Hepatocyte (in vitro differentiated cells): ENCODE measurements around the gene ITPA. TPM values are rescaled to one million over a fixed set of nuclear protein-coding genes. Genes with fewer than 3 reads are reported as not detected.

Experiments used
- DNase-seq: peaks from one replicate; pipeline ENCODE4 v3.0.0-alpha.2; 2016; ENCODE audit warnings: low spot score
- H2AFZ ChIP-seq: fragments of 200-600 bp; sonication (generic); 2 replicates; pipeline ENCODE4 v1.6.0; 2016; ENCODE audit warnings: antibody characterized with exemption, mild to moderate bottlenecking
- H3K27ac ChIP-seq: fragments of 200-600 bp; sonication (generic); 2 replicates; pipeline ENCODE4 v1.5.1; 2016; ENCODE audit warnings: mild to moderate bottlenecking
- H3K27me3 ChIP-seq: fragments of 200-600 bp; sonication (generic); 2 replicates; pipeline ENCODE4 v1.6.1; 2016
- H3K36me3 ChIP-seq: fragments of 200-600 bp; sonication (generic); replicated peaks from 2 replicates; pipeline ENCODE4 v1.5.1; 2016; ENCODE audit warnings: low read depth; ENCODE audit not compliant: insufficient read depth
- H3K4me1 ChIP-seq: fragments of 200-600 bp; sonication (generic); 2 replicates; pipeline ENCODE4 v1.5.1; 2016; ENCODE audit warnings: mild to moderate bottlenecking, moderate library complexity; ENCODE audit not compliant: insufficient read depth
- H3K4me2 ChIP-seq: fragments of 200-600 bp; sonication (generic); 2 replicates; pipeline ENCODE4 v1.6.0; 2016
- H3K4me3 ChIP-seq: fragments of 200-600 bp; sonication (generic); 2 replicates; pipeline ENCODE4 v1.5.1; 2016; ENCODE audit warnings: mild to moderate bottlenecking
- H3K79me2 ChIP-seq: fragments of 200-600 bp; sonication (generic); 2 replicates; pipeline ENCODE4 v1.6.0; 2017; ENCODE audit warnings: mild to moderate bottlenecking
- H3K9me2 ChIP-seq: fragments of 200-600 bp; sonication (generic); replicated peaks from 2 replicates; pipeline ENCODE4 v1.6.0; 2017; ENCODE audit warnings: mild to moderate bottlenecking; ENCODE audit not compliant: insufficient read depth
- H3K9me3 ChIP-seq: fragments of 200-600 bp; sonication (generic); 2 replicates; pipeline ENCODE4 v1.5.1; 2016; ENCODE audit warnings: low read depth, mild to moderate bottlenecking
- H4K20me1 ChIP-seq: fragments of 200-600 bp; sonication (generic); 2 replicates; pipeline ENCODE4 v1.6.0; 2016; ENCODE audit warnings: mild to moderate bottlenecking; ENCODE audit not compliant: insufficient read depth, poor library complexity, severe bottlenecking
- EZH2 ChIP-seq: fragments of 200-600 bp; sonication (generic); IDR thresholded peaks from 2 replicates; pipeline ENCODE4 v1.6.1; 2016; ENCODE audit warnings: antibody characterized with exemption, mild to moderate bottlenecking, borderline replicate concordance
- EZH2phosphoT487 ChIP-seq: fragments of 200-600 bp; sonication (generic); IDR thresholded peaks from one replicate; pipeline ENCODE4 v1.6.1; 2018; ENCODE audit warnings: antibody characterized with exemption, mild to moderate bottlenecking, low read depth, moderate library complexity; ENCODE audit not compliant: unreplicated experiment, severe bottlenecking
- WGBS: methylation state at CpG from one replicate; pipeline ENCODE4 v1.1.6; 2016; ENCODE audit warnings: low lambda C conversion rate; ENCODE audit errors: missing lambda C conversion rate; 5-methylcytosine and 5-hydroxymethylcytosine counted together
- polyA plus RNA-seq: library from polyadenylated mRNA; unstranded; fragments of >200 nt; fragmentation: Nextera tagmentation; extraction: Ambion mirVana; gene quantifications from 2 replicates; pipeline ENCODE4 v1.2.1, GENCODE V29; 2016
- total RNA-seq: library from RNA; depleted of rRNA; stranded (reverse); fragments of >200 nt; gene quantifications from 2 replicates; pipeline ENCODE4 v1.2.3, GENCODE V29; 2014
- TF ChIP-seq, protein P1 (sequence below): fragments of 200-600 bp; sonication (generic); IDR thresholded peaks from 2 replicates; pipeline ENCODE4 v1.5.1; 2016; ENCODE audit warnings: antibody characterized with exemption, mild to moderate bottlenecking; ENCODE audit not compliant: poor library complexity

The ITPA gene
- total and polyA plus RNA-seq, 2 experiments from 2014 or later, result 33.5 to 48.2 TPM

DNA sequence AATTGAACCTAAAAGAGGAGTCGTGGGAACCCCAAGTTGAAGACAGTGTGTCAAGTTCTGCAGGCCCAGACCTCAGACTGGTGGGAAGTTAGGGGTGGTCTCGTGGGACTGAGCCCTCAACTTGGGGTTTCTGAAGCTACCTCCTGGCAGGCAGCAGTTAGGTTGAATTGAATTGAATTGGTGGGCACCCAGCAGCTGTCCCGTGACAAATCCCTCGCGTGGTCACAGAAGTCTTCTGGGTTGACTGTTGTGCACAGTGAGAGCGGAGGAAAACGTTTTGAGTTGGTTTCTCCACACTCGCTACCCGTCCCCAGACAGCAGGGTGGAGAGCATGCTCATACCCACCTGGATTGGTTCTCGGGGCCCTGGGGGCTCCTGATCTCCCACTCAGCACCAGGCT is 16.8 kb downstream of the ITPA start:
- Histone ChIP-seq H3K79me2 (no peaks in the 10 kb centered on the region), H3K36me3 (no peaks in the 10 kb centered on the region), H3K4me2 (no peak overlapping the region), H2AFZ (no peak overlapping the region), H3K27me3 (no peaks in the 10 kb centered on the region), H3K9me2 (no peaks in the 10 kb centered on the region), H3K9me3 (no peaks in the 10 kb centered on the region), H4K20me1 (no peaks in the 10 kb centered on the region), H3K4me3 (no peak overlapping the region), H3K27ac (no peak overlapping the region), H3K4me1 (peaks cover 5% of the 10 kb centered on the region)
- TF ChIP-seq EZH2phosphoT487 (no peak), EZH2 (no peak)
- TF ChIP-seq, protein P1, sequence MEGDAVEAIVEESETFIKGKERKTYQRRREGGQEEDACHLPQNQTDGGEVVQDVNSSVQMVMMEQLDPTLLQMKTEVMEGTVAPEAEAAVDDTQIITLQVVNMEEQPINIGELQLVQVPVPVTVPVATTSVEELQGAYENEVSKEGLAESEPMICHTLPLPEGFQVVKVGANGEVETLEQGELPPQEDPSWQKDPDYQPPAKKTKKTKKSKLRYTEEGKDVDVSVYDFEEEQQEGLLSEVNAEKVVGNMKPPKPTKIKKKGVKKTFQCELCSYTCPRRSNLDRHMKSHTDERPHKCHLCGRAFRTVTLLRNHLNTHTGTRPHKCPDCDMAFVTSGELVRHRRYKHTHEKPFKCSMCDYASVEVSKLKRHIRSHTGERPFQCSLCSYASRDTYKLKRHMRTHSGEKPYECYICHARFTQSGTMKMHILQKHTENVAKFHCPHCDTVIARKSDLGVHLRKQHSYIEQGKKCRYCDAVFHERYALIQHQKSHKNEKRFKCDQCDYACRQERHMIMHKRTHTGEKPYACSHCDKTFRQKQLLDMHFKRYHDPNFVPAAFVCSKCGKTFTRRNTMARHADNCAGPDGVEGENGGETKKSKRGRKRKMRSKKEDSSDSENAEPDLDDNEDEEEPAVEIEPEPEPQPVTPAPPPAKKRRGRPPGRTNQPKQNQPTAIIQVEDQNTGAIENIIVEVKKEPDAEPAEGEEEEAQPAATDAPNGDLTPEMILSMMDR, result no peak
- 92% methylated on average over 10 of the region's 10 CpGs for WGBS
- DNase-seq, result no peak

DNA sequence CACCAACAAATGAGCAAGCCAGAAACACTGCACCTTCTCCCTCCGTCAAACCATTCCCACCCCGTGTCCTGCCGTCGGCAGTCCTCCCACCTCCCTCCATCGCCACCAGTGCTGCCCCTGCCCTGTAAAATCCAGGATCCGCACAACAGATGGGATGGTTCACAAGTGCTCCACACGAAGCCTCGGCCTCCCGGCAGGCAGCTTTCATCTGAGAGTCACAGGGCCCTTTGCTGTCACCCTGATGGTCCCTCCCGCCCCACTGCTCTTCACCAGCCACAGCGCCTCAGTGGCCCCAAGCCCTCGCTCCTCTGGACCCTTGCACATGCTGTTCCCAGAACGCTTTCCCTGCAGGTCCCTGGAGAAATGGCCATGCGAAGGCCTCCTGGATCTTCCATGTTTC is 17.6 kb downstream of the ITPA start:
- Histone ChIP-seq H3K36me3 (no peaks in the 10 kb centered on the region), H3K9me3 (no peaks in the 10 kb centered on the region), H3K27me3 (no peaks in the 10 kb centered on the region), H3K27ac (no peak overlapping the region), H3K4me3 (no peak overlapping the region), H4K20me1 (no peaks in the 10 kb centered on the region), H2AFZ (no peak overlapping the region), H3K79me2 (no peaks in the 10 kb centered on the region), H3K4me2 (no peak overlapping the region), H3K9me2 (no peaks in the 10 kb centered on the region), H3K4me1 (peaks cover 5% of the 10 kb centered on the region)
- no peak for TF ChIP-seq EZH2
- TF ChIP-seq EZH2phosphoT487, result no peak
- TF ChIP-seq, protein P1, result no peak
- WGBS, result 91% methylated on average over 13 of the region's 14 CpGs
- DNase-seq, result no peak

DNA sequence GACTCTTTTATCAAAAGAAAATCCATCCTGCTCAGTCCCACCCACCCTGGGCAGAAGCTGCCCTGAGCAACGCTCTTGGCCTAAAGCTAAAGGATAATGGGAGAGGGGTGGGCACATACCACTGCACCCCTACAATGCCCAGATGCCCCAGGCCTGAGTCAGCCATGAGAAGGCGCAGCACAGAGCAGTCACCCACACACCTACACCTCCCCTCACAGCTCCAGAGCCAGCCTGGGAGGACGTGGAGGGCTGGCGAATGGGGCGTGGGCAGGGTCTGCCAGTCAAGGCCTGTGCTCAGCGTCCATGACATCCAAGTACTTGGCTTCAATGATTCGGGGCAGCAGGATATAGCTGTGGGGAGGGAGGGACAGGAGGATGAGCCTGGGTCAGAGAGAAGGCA is 18.2 kb downstream of the ITPA start:
- 83% methylated on average over 7 of the region's 7 CpGs for WGBS

More for the DNA sequence above, 18.2 kb downstream of the ITPA start:
- Histone ChIP-seq H4K20me1 (no peaks in the 10 kb centered on the region), H3K4me3 (no peak overlapping the region), H3K27ac (no peak overlapping the region), H3K27me3 (no peaks in the 10 kb centered on the region), H3K4me1 (peaks cover 1% of the 10 kb centered on the region), H3K9me2 (no peaks in the 10 kb centered on the region), H3K9me3 (no peaks in the 10 kb centered on the region), H3K4me2 (no peak overlapping the region), H2AFZ (no peak overlapping the region), H3K36me3 (no peaks in the 10 kb centered on the region), H3K79me2 (no peaks in the 10 kb centered on the region)
- no peak for TF ChIP-seq EZH2
- TF ChIP-seq EZH2phosphoT487, result no peak
- TF ChIP-seq, protein P1, result no peak
- DNase-seq, result no peak
